SHP77 (cell line): ENCODE results near the gene RBBP5.

Source experiments
- DNase-seq, 2 experiments: peaks; one replicate each; lab custom pipeline; 2025; lab: John Stamatoyannopoulos, UW

RBBP5 gene

GRCh38 chr1:205074084-205074483, 47.7 kb downstream of the RBBP5 start:
- DNase-seq: no peak

DNA sequence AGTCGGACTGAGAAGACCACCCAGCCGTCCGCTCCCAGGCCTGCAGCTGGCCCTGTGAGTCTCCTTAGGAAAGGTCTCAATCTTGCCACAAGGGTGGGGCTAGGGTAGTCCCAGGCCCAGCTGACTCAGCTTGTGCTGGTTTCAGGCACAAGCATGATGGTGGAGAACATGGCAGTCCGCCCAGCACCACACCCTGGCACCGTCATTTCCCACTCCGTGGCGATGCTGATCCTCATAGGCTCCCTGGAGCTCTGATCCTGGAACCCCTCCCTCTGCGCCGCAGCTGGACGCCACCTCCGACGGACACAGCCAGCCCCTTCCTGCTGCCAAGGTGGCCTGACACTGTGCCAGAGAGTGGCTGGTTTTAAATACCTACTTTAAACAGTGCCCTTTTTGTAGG, 48.3 kb downstream of the RBBP5 start:
- no peak for DNase-seq

DNA sequence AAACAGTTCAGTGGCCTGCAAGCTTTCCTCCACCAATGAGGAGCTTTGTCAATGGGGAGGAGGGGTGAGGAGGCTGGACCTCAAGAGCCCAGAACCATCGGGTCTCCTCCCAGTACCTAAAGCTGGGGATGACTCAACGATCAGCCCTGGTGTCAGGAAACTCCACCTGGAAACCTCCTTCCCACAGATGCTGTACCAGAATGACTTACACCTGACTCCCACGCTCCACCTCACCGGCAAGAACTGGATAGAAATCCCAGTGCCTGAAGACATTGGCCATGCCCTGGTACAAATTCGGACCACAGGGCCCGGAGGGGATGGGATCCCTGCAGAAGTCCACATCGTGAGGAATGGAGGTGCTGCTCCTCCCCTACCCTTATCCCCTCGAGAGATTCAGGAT, 48.9 kb downstream of the RBBP5 start:
- no peak for DNase-seq

DNA sequence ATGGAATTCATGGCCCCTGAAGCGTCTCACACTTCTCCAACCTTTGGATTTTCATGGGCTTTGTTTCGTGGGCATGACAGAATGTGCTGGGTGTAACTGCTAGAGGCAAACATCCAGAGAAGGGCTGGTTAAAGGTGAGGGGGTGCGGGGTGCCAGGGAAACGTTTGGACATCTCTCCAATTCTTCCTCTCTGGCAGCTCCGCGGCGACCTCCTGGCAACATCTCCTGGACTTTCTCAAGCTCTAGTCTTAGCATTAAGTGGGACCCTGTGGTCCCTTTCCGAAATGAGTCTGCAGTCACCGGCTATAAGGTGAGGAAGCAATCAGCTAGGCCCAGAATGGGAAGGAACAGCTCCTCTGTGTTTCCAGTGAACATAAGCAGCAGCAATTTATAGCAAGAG, 49.5 kb downstream of the RBBP5 start:
- DNase-seq: no peak

DNA sequence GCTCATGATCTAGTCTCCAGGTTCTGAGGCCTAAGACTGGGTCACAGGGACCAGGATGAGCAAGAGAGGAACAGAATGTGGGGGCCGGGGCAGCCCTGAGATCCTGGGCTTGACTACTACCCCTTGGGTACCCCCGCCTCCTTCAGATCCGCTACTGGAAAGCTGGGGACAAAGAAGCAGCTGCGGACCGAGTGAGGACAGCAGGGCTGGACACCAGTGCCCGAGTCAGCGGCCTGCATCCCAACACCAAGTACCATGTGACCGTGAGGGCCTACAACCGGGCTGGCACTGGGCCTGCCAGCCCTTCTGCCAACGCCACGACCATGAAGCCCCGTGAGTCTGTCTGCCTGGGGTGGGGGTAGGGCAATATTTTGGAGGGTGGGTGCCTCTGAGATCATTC, 50.0 kb downstream of the RBBP5 start:
- no peak for DNase-seq

- no peak for DNase-seq
These were observed 50.8 kb downstream of the RBBP5 start for GRCh38 chr1:205071028-205071409.

DNA sequence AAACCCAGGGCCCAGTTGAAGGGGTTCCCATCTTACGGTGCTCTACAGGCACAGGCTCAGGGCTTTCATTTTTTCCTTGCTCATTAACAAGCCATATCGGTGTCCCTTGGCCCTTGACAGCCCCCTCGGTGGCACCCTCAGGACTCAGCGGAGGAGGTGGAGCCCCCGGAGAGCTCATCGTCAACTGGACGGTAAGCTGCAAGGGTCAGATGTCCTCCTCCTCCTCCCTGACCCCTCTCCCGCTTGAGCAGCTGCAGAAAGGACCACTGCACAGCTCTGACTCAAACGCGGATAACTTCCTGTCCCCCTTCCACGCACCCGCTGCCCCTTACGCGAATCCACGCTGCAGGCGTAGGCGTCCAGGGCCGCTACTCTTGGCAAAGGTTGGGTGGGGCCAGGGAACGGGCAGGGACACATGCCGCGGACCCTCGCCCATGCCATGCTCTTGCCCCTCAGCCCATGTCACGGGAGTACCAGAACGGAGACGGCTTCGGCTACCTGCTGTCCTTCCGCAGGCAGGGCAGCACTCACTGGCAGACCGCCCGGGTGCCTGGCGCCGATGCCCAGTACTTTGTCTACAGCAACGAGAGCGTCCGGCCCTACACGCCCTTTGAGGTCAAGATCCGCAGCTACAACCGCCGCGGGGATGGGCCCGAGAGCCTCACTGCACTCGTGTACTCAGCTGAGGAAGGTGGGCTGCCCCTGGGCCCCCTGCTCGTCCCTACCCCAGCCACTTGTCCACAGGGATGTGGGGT, 52.2 kb downstream of the RBBP5 start:
- no peak for DNase-seq

DNA sequence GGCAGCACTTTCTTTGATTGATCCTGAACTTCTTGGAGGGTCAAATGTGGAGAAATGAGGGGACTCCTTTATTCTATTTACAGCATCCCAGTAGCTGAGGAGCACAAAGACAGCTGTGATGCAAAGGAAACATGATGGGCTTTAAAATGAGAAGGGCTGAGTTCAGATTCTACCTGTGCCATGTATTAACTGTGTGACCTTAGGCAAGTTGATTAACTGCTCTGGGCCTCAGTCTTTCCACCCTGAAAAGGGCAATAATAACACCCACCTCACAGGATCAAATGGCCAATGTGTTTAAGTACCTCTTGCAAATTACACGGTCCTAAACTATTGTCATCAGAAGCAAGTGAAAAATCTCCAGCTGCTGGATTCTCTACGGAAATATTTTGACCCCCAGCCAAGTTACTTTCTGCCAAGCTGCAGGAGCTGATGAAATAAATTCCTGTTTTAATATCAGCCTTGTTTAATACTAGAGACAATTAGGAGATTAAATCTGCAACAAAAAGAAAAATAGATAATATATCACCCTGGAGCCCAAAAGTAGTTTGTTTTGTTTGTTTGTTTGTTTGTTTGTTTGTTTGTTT, 53.2 kb downstream of the RBBP5 start:
- DNase-seq: no peak

DNA sequence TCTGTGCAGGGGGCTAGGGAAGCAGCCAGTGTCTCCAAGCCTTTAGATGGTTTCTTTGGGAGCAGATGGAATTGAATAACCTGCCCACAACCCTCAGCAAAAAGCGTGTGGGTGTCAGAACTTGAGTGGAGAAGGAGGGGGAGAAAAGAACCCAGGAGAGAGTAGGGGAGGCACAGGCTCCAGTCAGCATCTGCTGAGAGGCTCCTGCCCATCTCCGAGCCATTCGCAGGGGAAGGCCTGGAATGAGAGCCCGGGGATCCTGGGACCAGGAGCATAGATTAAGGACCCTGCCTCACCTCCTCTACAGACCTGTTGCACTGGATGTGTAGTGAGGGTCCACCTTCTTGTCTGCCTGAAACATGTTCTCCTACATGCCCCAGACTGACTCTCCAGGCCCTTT, 53.8 kb downstream of the RBBP5 start:
- no peak for DNase-seq

DNA sequence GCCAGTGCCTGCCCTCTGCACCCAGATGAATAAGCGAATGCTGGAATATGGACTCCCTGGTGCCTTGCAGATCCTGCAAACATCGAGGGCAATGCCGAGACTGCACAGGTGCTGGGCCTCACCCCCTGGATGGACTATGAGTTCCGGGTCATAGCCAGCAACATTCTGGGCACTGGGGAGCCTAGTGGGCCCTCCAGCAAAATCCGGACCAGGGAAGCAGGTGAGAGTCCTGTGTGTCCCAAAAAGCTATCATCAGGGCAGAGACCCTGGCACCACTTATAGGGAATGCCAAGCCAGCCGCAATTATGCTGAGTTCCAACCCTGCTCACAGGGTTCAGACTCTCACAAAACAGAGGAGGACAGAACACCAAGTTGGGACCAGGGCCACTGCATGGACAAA, 54.7 kb downstream of the RBBP5 start:
- DNase-seq: no peak

- DNase-seq: peak in 1 of 2 experiments; percentile 12
These were observed 55.5 kb downstream of the RBBP5 start for GRCh38 chr1:205066141-205066818.

DNA sequence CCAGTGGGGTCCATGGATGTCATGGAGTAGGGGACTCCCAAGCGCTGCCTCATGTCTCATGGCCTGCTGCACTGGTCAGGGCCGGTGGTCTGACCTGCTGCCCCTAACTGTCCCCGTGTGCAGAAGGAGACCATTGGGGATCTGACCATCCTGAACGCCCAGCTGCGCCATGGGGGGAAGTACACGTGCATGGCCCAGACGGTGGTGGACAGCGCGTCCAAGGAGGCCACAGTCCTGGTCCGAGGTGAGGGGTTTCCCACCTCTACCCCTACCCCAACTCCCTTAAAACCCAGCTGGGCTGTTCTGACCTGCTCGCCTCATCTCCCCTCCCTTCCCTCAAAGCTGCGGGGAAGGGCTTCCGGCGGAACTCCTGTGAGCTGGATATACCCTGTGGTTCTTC, 56.1 kb downstream of the RBBP5 start:
- DNase-seq: no peak

GRCh38 chr1:205064741-205065316, 56.9 kb downstream of the RBBP5 start:
- DNase-seq: no peak

GRCh38 chr1:205064301-205064700, 57.5 kb downstream of the RBBP5 start:
- no peak for DNase-seq

GRCh38 chr1:205062895-205063294, 58.9 kb downstream of the RBBP5 start:
- DNase-seq: no peak

- no peak for DNase-seq
These were observed 59.5 kb downstream of the RBBP5 start for GRCh38 chr1:205062319-205062718.

GRCh38 chr1:205061665-205062069, 60.1 kb downstream of the RBBP5 start:
- peak; percentile 63 to 67 for DNase-seq

DNA sequence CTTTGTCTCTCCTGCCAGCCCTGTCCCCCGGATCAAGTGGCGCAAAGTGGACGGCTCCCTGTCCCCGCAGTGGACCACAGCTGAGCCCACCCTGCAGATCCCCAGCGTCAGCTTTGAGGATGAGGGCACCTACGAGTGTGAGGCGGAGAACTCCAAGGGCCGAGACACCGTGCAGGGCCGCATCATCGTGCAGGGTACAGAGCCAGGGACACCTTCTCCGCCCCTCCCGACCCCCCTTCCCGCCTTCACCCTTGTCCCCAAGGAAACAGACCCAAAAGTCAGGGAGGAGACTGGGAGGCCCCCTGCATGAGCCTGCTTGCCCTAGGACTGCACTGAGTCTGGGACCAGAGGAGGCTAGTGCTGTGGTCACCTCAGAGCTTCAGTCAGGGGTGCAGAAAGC, 60.6 kb downstream of the RBBP5 start:
- DNase-seq: no peak

GRCh38 chr1:205060746-205061145, 61.0 kb downstream of the RBBP5 start:
- DNase-seq: no peak

DNA sequence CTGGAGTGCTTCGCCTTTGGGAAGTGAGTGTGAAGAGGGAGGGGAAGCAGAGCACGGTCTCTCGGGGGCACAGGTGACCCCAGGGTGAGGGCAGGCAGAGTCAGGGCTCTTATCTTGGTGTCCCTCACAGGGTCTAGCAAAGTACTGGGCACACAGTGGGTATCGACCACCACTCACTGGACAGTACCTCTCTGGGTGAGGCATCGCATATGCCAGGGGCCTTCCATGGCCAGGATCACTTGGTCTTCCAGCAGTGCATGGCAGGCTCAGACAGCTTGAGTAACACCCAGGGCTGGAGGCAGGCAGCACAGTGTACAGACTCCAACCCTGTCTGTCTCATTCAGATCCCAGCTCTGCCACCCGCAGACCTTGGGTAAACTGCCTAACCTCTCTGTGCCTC, 62.1 kb downstream of the RBBP5 start:
- DNase-seq: no peak

GRCh38 chr1:205058853-205059252, 62.9 kb downstream of the RBBP5 start:
- no peak for DNase-seq

- no peak for DNase-seq
These were observed 63.8 kb downstream of the RBBP5 start for GRCh38 chr1:205057808-205058575.
